Measurements from ENCODE around the gene EIF1. TPM values are rescaled to one million over a fixed set of nuclear protein-coding genes. Genes with fewer than 3 reads are reported as not detected.
"Not testable (repeated sequence)": the region's sequence is repeated elsewhere in the genome, so short reads cannot be mapped to it uniquely, and the experiment has no call there.

EIF1 gene
- total RNA-seq, 2 donors from 2014 or later = 883 to 1,102 TPM

GRCh38 chr17:41666708-41667279, 21.9 kb upstream of the EIF1 start:
- ATAC-seq (peak; percentile 84), DNase-seq (peak; percentile 88)
- intact Hi-C loops (cut with DNase I) = loop anchor here in 1 of 2 donors (10.0 kb wide), 1 partner anchor 762 kb away; no protein-coding TSS in a partner anchor

DNA sequence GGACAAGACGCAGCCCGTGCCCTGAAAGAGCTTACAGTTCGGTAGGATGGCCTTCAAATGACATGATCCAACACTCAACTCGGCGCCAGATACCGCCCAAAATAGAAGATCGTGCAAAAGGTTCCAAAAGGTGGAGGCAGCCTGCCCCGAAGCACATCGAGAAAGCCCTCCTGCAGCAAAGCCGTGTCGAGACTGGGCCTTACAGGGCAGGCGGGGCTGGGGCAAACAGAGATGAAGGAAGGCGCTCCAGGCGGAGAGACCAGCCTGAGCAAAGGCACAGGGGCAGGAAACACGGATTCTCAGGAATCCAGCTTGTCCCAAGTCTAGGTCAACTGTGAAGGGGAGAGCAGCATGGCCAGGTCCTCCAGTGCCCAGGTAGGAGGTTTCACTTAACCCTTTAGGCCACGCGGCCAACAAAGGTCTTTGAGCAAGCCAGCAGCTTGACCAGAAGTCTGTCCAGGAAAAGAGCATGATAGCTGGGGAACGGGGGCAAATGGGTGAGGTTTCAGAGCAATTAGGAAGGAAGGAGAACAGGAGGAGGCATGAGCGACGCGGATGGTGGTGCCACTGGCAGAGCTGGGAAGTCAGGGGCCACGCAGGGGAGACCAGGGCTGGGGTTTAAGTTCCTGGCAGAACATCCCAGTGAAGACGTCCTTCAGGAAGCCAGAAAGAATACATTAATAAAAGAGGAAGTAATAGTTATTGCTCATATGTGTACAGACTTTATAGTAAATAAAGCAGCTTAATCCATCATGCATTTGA, 21.2 kb upstream of the EIF1 start:
- no peak for ATAC-seq
- intact Hi-C loops (cut with DNase I) = loop anchor here in 1 of 2 donors (10.0 kb wide), 1 partner anchor 763 kb away; no protein-coding TSS in a partner anchor
- no peak for DNase-seq

DNA sequence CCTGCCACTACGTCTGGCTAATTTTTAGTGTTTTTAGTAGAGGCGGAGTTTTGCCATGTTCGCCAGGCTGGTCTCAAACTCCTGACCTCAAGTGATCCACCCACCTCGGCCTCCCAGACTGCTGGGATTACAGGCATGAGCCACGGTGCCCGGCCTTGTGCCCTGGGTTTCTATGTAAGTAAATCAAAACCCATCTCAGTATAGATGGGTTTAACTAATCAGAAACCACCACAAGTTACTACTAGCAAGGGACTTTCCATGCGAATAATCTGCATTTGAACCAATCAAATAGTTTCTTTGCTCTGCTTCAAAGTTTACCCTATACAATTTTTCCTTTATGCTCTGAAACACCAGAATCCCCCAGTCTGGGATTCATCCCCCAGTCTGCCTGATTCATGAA, 16.5 kb upstream of the EIF1 start:
- DNase-seq = no peak
- intact Hi-C loops (cut with DNase I) = no loop called here
- no peak for ATAC-seq

DNA sequence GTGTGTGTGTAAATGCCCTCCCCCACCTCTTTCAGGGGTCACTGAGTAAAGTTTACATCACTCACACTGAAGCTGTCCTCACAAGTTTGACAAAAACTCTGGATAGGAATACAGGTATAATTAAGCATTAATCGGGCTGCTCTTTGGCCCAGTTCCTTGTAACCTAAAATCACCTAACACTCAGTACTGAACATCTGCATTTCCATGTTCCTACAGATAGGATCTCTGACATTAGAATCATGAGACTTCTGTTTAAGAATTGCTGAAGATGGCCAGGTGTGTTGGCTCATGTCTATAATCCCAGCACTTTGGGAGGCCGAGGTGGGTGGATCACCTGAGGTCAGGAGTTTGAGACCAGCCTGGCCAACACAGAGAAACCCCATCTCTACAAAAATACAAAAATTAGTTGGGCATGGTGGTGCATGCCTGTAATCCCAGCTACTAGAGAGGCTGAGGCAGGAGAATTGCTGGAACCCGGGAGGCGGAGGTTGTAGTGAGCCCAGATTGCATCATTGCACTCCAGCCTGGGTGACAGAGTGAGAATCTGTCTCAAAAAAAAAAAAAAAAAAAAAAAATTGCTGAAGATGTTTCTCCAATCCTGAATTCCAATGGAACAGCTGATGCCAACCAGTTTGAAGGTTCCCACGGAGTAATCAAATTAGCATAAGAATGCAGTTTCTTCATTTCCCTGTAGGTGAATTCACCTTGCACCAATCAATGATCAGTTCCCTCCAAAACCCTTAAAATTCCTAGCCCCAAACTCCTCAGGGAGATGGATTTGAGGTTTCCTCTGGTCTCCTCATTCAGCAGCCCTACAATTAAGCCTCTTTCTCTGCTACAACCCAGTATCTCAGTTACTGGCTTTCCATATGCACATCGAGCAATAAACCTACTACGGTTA, 13.3 kb upstream of the EIF1 start:
- intact Hi-C loops (cut with DNase I); DNase-seq: not testable (repeated sequence)

GRCh38 chr17:41676058-41676419, 12.6 kb upstream of the EIF1 start:
- ATAC-seq (no peak), DNase-seq (no peak)
- intact Hi-C loops (cut with DNase I) = no loop called here

More for the DNA sequence above, 13.3 kb upstream of the EIF1 start:
- ATAC-seq = not testable (repeated sequence)

DNA sequence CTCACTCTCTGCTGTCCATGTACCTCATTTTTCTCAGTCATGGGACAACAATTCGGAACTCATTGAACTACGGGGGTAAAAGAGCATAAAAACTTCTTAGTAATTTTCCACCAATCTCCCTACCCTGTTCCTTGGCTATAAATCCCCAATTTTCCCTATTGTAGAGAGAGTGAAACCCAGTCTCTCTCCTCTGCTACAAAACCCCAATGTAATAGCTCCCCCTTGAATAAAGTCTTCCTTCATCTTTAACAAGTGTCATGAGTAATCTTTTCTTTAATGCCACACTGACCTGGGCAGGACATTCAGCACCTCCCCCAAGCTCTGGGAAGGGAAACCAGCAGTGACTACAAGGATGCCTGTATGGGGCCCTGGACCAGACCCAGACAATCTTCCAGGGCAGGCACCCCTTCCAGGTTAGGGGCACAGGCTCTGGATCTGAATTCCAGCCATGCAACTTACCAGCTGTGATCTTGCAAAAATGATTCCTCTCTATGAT, 10.2 kb upstream of the EIF1 start:
- DNase-seq (no peak), ATAC-seq (peak; percentile 31 to 36)
- intact Hi-C loops (cut with DNase I) = no loop called here

- DNase-seq = no peak
- peak; percentile 65 to 73 for ATAC-seq
- intact Hi-C loops (cut with DNase I) = no loop called here
Observed at GRCh38 chr17:41678907-41679739, 9.6 kb upstream of the EIF1 start.

GRCh38 chr17:41679740-41680425, 8.8 kb upstream of the EIF1 start:
- DNase-seq (no peak), ATAC-seq (no peak)
- intact Hi-C loops (cut with DNase I) = no loop called here

GRCh38 chr17:41680426-41681040, 8.2 kb upstream of the EIF1 start:
- ATAC-seq = no peak
- intact Hi-C loops (cut with DNase I) = no loop called here
- no peak for DNase-seq

DNA sequence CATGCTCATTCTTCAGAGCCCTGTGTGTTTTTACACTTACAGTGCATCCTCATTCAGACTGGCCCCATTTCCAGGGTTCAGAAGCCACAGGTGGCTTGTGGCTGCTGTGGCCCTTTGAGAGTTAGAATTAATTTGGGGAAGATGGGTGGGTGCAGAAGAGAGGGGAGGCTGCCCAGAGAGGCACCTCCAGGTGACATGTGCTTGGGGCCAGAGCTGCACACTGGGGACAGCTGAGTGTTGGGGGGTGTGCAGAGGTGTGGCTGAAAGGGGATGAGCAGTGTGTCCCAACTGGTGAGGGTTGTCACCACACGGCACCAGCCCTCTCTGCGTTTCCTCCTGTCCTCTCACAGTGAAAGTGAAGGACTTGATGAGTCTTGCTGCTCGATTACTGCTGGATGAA, 6.9 kb upstream of the EIF1 start:
- DNase-seq = no peak
- intact Hi-C loops (cut with DNase I) = no loop called here
- ATAC-seq = no peak

- ATAC-seq (no peak), DNase-seq (no peak)
- intact Hi-C loops (cut with DNase I) = no loop called here
Observed at GRCh38 chr17:41682631-41683030, 6.1 kb upstream of the EIF1 start.

GRCh38 chr17:41683441-41684007, 5.2 kb upstream of the EIF1 start:
- intact Hi-C loops (cut with DNase I) = no loop called here
- no peak for DNase-seq
- no peak for ATAC-seq

DNA sequence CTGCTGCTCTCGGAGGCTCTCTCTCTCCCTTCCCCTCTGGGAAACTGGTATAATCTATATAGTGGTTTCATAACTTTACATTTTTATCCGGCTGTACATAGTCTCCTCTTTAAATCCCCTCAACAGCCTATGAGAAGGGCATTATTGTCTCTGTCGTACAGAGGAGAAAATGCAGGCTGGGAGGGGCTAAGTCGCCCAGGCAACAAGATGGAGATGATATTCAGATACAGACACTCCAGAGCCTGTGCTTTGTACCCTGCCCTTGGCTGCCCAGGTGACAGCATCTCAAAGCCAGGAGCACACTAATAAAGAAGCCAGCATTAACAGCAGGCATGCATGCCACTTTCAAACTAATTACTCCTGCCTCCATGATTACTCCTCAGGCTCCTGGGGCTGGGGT, 4.7 kb upstream of the EIF1 start:
- DNase-seq (no peak), ATAC-seq (no peak)
- intact Hi-C loops (cut with DNase I) = no loop called here

GRCh38 chr17:41685753-41686152, 2.9 kb upstream of the EIF1 start:
- intact Hi-C loops (cut with DNase I); DNase-seq; ATAC-seq: not testable (repeated sequence)

- ATAC-seq (no peak), DNase-seq (no peak)
- intact Hi-C loops (cut with DNase I) = no loop called here
Observed at GRCh38 chr17:41686281-41686680, 2.4 kb upstream of the EIF1 start.

- DNase-seq = peak; percentile 64
- intact Hi-C loops (cut with DNase I) = no loop called here
- ATAC-seq = no peak
Observed at GRCh38 chr17:41687828-41688640, 651 bp upstream of the EIF1 start.

Data from left cardiac atrium (tissue), 4 donors.